Measurements from ENCODE around the gene ZNF784. TPM values are rescaled to one million over a fixed set of nuclear protein-coding genes. Genes with fewer than 3 reads are reported as not detected.
A peak's percentile ranks its signal among the peaks of the same experiment; 100 is the strongest.

ZNF784 gene
- total RNA-seq, 3 donors from 2014 or later (not counting 1 experiment from before 2014, with no cell fraction given) = 6.4 to 7.9 (median 7.1) TPM

GRCh38 chr19:55609326-55609725 is 15.0 kb downstream of the ZNF784 start:
- H3K4me3 ChIP-seq (ENCODE audit: low read length) = no peak overlapping the region
- peaks cover 28% of the 10 kb centered on the region for H3K4me1 ChIP-seq (ENCODE audit: control insufficient read depth, insufficient read depth, low read length)
- no peak overlapping the region for H3K27ac ChIP-seq (ENCODE audit: low read length)
- ATAC-seq (no peak), DNase-seq (no peak)
- no peak overlapping the region for H3K4me3 Mint-ChIP-seq
- no peaks in the 10 kb centered on the region for H3K9me3 Mint-ChIP-seq
- no peaks in the 10 kb centered on the region for H3K27me3 Mint-ChIP-seq (ENCODE audit: low read depth in 2 of 2)
- WGBS (ENCODE audit: insufficient coverage) = 97% methylated on average over 5 of the region's 5 CpGs
- TF ChIP-seq CTCF (IDR thresholded peaks at IDR 0.05) = no peak
- H3K36me3 Mint-ChIP-seq = no peaks in the 10 kb centered on the region
- peaks cover 47 to 74% of the 10 kb centered on the region in 2 donors for H3K4me1 Mint-ChIP-seq
- H3K27ac Mint-ChIP-seq = no peak overlapping the region
- intact Hi-C loops (cut with micrococcal nuclease) = loop anchor here (5.0 kb wide), 1 partner anchor 33 kb away; the partner anchor contains the start of genes ZNF580 and ZNF581
- peaks cover 2% of the 10 kb centered on the region for H3K36me3 ChIP-seq (ENCODE audit: control insufficient read depth, insufficient read depth, low read length)
- no peaks in the 10 kb centered on the region for H3K27me3 ChIP-seq (ENCODE audit: control insufficient read depth, insufficient read depth, low read length)
- H3K9me3 ChIP-seq (ENCODE audit: control insufficient read depth, insufficient read depth, low read length) = no peaks in the 10 kb centered on the region

GRCh38 chr19:55606817-55607216 is 17.5 kb downstream of the ZNF784 start:
- H3K4me1 ChIP-seq (ENCODE audit: control insufficient read depth, insufficient read depth, low read length) = peaks cover 31% of the 10 kb centered on the region
- DNase-seq = no peak
- H3K4me3 Mint-ChIP-seq = peak overlapping the region; percentile 94

GRCh38 chr19:55606471-55606787 is 17.9 kb downstream of the ZNF784 start:
- intact Hi-C loops (cut with micrococcal nuclease) = loop anchor here (1.0 to 5.0 kb wide), 2 partner anchors 36 to 89 kb away; partner anchors contain the start of genes ZNF580 and ZNF581
- peaks cover 56 to 73% of the 10 kb centered on the region in 2 donors for H3K4me1 Mint-ChIP-seq
- no peak for ATAC-seq

More at GRCh38 chr19:55606817-55607216, 17.5 kb downstream of the ZNF784 start:
- intact Hi-C loops (cut with micrococcal nuclease) = loop anchor here (1.0 to 5.0 kb wide), 2 partner anchors 35 to 90 kb away; partner anchors contain the start of genes ZNF580 and ZNF581
- H3K27me3 Mint-ChIP-seq (ENCODE audit: low read depth in 2 of 2) = no peaks in the 10 kb centered on the region
- Histone ChIP-seq H3K4me3 (ENCODE audit: low read length) (no peak overlapping the region), H3K27me3 (ENCODE audit: control insufficient read depth, insufficient read depth, low read length) (no peaks in the 10 kb centered on the region), H3K27ac (ENCODE audit: low read length) (no peak overlapping the region), H3K9me3 (ENCODE audit: control insufficient read depth, insufficient read depth, low read length) (no peaks in the 10 kb centered on the region), H3K36me3 (ENCODE audit: control insufficient read depth, insufficient read depth, low read length) (peaks cover 2% of the 10 kb centered on the region)
- H3K9me3 Mint-ChIP-seq = no peaks in the 10 kb centered on the region
- H3K36me3 Mint-ChIP-seq = no peaks in the 10 kb centered on the region
- peak overlapping the region; percentile 93 to 95 for H3K27ac Mint-ChIP-seq
- peaks cover 56 to 73% of the 10 kb centered on the region in 2 donors for H3K4me1 Mint-ChIP-seq
- no peak for ATAC-seq
- no peak for TF ChIP-seq CTCF (IDR thresholded peaks at IDR 0.05)
- WGBS (ENCODE audit: insufficient coverage) = 72% methylated on average over 9 of the region's 9 CpGs

More at GRCh38 chr19:55606471-55606787, 17.9 kb downstream of the ZNF784 start:
- peaks cover 2% of the 10 kb centered on the region for H3K36me3 ChIP-seq (ENCODE audit: control insufficient read depth, insufficient read depth, low read length)
- Mint-ChIP-seq H3K9me3 (no peaks in the 10 kb centered on the region), H3K27me3 (ENCODE audit: low read depth in 2 of 2) (no peaks in the 10 kb centered on the region), H3K27ac (peak overlapping the region; percentile 93 to 95), H3K36me3 (no peaks in the 10 kb centered on the region), H3K4me3 (peak overlapping the region; percentile 94)
- peaks cover 28% of the 10 kb centered on the region for H3K4me1 ChIP-seq (ENCODE audit: control insufficient read depth, insufficient read depth, low read length)
- H3K27ac ChIP-seq (ENCODE audit: low read length) = peak overlapping the region; percentile 88
- no peaks in the 10 kb centered on the region for H3K9me3 ChIP-seq (ENCODE audit: control insufficient read depth, insufficient read depth, low read length)
- H3K4me3 ChIP-seq (ENCODE audit: low read length) = peak overlapping the region; percentile 66
- TF ChIP-seq CTCF (IDR thresholded peaks at IDR 0.05) = peak; percentile 16
- 29% methylated on average over 12 of the region's 12 CpGs for WGBS (ENCODE audit: insufficient coverage)
- no peaks in the 10 kb centered on the region for H3K27me3 ChIP-seq (ENCODE audit: control insufficient read depth, insufficient read depth, low read length)
- DNase-seq = no peak

All from natural killer cell (primary cell).